Epidermal melanocyte (primary cell): ENCODE data around the gene ZSCAN12.

ENCODE experiments used
- DNase-seq: peaks from one replicate; pipeline ENCODE4 v3.0.0; 2011; ENCODE audit warnings: low spot score; ENCODE audit not compliant: insufficient read length

Gene ZSCAN12

DNA sequence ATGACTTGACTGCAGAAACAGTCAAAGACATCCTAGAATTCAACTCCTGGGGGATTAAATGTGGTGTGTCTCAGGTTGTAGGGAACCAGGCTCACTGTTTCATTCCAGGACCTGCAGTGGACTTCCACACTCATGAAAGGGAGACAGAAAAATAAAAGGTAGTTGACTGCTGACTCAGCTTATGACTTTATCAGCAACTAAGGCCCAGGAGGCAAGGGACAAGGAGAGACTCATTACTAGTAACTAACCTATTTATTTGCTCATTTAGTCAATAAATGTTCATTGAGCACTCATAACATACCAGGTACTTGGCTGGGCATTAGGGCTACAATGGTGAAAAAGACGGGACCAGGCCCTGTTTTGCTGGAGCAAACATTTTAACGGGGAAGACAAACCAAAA is 66.5 kb downstream of the ZSCAN12 start:
- no peak for DNase-seq

GRCh38 chr6:28330041-28330440 is 69.5 kb downstream of the ZSCAN12 start:
- no peak for DNase-seq
